IMR-90 (cell line): ENCODE results near the gene TIMM44.

Experiments used
- CTCF ChIP-seq: conservative IDR thresholded peaks from 2 replicates; pipeline ENCODE4 v1.5.1; 2012; ENCODE audit warnings: mild to moderate bottlenecking, low read depth, low read length, improper control_type of control experiment
- ELK1 ChIP-seq: fragments of 150-350 bp; IDR thresholded peaks from 2 replicates; pipeline ENCODE4 v1.6.1; 2016; ENCODE audit warnings: low read depth, mild to moderate bottlenecking, low read length, moderate library complexity, borderline replicate concordance
- POLR2A ChIP-seq: IDR thresholded peaks from 2 replicates; pipeline ENCODE4 v1.6.1; 2012; ENCODE audit warnings: mild to moderate bottlenecking, low read depth, low read length
- RAD21 ChIP-seq: IDR thresholded peaks from 2 replicates; pipeline ENCODE4 v1.6.1; 2012; ENCODE audit warnings: low read length, improper control_type of control experiment
- RFX5 ChIP-seq: IDR thresholded peaks from 2 replicates; pipeline ENCODE4 v1.8.0; 2012; ENCODE audit warnings: low read depth, mild to moderate bottlenecking, low read length, moderate library complexity
- USF2 ChIP-seq: fragments of 150-350 bp; IDR thresholded peaks from 2 replicates; pipeline ENCODE4 v1.6.1; 2017; ENCODE audit warnings: mild to moderate bottlenecking, antibody characterized with exemption, low read length, low read depth

GRCh38 chr19:7883796-7884570, 59.5 kb downstream of the TIMM44 start:
- TF ChIP-seq CTCF (no peak), RFX5 (no peak), USF2 (no peak), POLR2A (no peak), ELK1 (no peak), RAD21 (no peak)
